Measurements from ENCODE around the gene PLD1.

DNA sequence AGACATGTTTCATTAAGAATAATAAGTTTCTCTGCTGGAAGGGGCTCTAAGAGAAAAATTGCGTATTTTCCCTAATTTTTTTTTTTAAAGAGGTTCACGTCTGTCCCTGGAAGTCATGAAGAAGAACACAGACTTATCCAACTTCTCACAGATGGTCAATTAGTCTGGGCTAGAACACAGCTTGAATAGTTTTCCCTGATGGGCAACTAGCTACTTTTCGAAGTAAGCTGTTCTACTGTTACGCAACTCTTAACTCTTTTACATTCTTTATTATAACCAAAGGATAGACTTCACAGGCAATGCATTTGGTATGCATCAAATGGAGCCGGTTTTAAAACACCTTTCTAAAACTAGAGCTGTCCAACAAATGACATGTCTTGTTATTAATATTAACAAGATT lies 205.9 kb downstream of the PLD1 start:
- TF ChIP-seq, protein P1, sequence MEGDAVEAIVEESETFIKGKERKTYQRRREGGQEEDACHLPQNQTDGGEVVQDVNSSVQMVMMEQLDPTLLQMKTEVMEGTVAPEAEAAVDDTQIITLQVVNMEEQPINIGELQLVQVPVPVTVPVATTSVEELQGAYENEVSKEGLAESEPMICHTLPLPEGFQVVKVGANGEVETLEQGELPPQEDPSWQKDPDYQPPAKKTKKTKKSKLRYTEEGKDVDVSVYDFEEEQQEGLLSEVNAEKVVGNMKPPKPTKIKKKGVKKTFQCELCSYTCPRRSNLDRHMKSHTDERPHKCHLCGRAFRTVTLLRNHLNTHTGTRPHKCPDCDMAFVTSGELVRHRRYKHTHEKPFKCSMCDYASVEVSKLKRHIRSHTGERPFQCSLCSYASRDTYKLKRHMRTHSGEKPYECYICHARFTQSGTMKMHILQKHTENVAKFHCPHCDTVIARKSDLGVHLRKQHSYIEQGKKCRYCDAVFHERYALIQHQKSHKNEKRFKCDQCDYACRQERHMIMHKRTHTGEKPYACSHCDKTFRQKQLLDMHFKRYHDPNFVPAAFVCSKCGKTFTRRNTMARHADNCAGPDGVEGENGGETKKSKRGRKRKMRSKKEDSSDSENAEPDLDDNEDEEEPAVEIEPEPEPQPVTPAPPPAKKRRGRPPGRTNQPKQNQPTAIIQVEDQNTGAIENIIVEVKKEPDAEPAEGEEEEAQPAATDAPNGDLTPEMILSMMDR (IDR thresholded peaks at IDR 0.05) = no peak
- TF ChIP-seq POLR2A (IDR thresholded peaks at IDR 0.05) (no peak), EP300 (IDR thresholded peaks at IDR 0.05) (no peak)

All from tibial nerve (tissue), 4 donors.